Measurements from ENCODE around the gene SUMF1. TPM values are rescaled to one million over a fixed set of nuclear protein-coding genes. Genes with fewer than 3 reads are reported as not detected.

The SUMF1 gene
- polyA plus RNA-seq, 4 donors, result 46.8 to 55.1 (median 53.5) TPM

- no peak for DNase-seq (ENCODE audit: low read depth in 4 of 4, low spot score in 3 of 4)
Measured at GRCh38 chr3:4418156-4418555, 48.9 kb downstream of the SUMF1 start.

GRCh38 chr3:4417449-4417848, 49.6 kb downstream of the SUMF1 start:
- DNase-seq (ENCODE audit: low read depth in 4 of 4, low spot score in 3 of 4), result no peak

DNA sequence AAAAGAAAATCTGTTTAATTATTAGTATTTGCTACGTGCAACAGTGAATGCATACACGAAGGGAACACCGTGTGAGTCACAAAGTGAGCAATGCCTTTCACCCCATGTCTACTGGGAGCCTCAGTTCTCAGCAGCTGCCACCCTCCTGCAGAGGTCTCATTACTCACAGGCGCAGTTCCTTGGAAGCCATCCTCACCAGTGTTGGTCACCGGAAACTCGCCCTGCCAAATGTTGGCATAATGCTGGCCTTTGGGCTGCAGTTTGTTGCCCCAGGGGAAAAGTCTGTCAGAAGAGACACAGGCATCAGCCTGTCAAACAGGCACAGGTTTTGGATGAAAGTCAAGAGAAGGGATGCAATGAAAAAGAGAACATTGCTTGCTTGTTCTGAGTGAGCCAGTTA, 50.1 kb downstream of the SUMF1 start:
- DNase-seq (ENCODE audit: low read depth in 4 of 4, low spot score in 3 of 4), result no peak

DNA sequence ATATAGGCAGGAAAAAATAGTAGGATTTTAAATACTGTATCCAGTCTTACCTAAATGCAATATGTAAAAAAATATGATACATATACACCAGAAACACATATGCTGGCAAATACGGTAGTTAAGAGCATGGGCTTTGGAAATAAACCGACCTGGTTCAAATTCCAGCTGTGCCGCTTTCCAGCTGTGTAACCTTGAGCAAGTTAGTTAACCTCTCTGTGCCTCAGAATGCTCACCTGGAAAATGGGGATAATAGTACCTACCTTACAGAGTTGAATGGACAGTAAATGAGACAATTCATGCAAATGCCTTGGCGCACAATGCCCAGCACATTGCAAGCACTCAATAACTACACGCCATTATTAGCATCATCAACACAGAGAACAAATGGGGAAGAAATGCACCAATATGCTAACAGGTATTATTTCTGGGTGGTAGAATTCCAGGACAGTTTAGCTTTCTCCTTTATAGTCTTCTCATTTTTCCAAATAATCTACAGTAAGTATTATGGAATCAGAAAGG, 50.6 kb downstream of the SUMF1 start:
- DNase-seq (ENCODE audit: low read depth in 4 of 4, low spot score in 3 of 4), result no peak

- no peak for DNase-seq (ENCODE audit: low read depth in 4 of 4, low spot score in 3 of 4)
Measured at GRCh38 chr3:4413467-4413866, 53.6 kb downstream of the SUMF1 start.

GRCh38 chr3:4411833-4412232, 55.2 kb downstream of the SUMF1 start:
- no peak for DNase-seq (ENCODE audit: low read depth in 4 of 4, low spot score in 3 of 4)

DNA sequence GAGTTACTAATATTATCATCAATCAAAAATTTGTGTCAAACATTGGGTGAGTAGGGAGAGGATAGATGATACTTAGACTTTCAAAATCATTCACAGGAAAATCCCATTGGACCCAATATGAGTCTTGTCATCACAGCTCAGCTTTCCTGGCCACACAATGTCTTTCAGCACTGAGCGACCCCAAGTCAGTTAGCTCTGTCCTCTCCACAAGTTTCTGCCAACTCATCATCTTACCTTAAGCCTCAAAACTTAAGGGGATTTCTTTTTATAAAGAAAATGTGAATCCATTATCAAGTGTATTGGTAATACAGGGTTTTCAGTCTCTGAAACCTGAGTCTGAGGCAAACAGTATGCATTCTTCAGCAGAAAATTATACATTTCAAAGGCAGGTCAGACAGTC, 55.8 kb downstream of the SUMF1 start:
- DNase-seq (ENCODE audit: low read depth in 4 of 4, low spot score in 3 of 4), result no peak

DNA sequence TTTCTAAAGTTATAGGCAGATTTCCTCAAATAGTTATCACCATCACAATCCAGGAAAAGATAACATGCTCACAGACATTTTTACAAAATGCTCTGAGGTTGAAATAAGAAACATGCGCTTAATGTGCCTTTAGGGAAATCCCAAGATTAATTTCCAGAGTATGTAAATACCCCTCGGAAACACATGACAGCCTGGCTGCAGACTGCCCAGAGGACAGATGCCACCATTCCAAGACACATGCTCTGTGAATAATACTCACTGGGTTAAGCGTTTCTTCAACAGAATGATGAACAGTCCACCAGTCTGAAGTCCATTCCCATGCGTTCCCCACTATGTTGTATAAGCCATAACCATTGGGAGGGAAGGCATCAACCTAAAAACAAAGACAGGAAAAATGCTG, 56.5 kb downstream of the SUMF1 start:
- no peak for DNase-seq (ENCODE audit: low read depth in 4 of 4, low spot score in 3 of 4)

DNA sequence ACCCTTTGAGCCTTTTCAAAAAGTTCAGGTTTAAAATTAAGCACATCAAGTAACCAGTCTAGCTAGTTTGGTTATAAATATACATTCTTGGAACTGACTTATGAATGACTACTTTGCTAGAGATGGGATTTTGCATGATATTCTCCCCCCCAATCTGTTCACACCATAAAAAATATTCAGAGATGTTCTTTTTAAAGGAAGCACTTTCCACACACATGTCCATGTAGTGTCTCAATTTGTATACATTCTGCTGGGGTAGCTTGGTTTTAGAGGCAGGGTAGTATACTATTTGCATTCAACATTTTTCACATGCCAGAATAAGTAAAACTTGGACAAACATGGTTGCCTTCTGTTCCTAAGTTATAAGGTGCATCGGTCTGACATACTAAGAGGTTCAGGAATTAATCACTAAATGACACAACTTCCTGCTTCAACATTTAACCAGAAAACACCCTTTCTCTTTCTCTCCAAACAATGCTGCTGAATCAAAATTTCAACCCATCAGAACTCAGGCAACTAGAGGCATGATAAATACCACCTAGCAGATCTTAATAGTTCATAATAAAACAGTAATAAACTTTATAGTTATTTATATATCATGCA, 57.0 kb downstream of the SUMF1 start:
- no peak for DNase-seq (ENCODE audit: low read depth in 4 of 4, low spot score in 3 of 4)

DNA sequence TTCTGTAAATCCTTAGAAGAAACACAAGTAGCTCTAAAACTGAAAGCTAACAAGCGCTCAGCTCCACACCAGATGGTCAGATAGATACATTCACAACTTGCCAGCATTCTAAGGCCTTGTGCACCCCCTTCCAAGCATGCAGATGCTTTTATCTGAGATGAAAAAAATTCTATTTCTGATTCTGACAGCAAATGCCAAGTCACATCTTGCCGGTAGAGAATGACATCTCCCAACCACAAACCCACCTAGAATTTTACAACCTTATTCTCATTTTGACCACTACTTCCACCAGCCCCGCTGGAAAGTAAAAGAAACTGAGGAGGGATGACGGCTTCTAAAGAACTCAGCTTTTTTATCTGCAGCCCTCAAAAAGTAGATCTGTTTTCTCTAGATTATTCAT, 57.7 kb downstream of the SUMF1 start:
- DNase-seq (ENCODE audit: low read depth in 4 of 4, low spot score in 3 of 4), result no peak

DNA sequence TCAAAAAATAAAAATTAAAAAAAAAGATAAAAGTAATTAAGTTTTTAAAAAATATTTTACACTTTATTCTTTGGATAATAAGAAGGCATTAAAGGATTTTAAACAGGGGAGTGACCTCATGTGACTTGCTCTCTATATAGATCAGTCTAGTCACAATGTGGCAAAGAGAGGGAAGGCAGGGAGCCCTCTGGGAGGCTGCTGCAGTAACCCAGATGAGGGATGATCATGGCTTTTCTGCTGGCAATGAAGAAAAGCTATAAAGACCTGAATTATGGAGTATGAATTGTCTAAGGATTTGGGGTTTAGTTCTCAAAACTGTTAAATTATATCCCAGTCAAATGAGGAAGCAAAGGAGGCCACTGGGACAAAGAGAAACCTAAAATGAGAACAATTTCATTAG, 58.1 kb downstream of the SUMF1 start:
- DNase-seq (ENCODE audit: low read depth in 4 of 4, low spot score in 3 of 4), result no peak

DNA sequence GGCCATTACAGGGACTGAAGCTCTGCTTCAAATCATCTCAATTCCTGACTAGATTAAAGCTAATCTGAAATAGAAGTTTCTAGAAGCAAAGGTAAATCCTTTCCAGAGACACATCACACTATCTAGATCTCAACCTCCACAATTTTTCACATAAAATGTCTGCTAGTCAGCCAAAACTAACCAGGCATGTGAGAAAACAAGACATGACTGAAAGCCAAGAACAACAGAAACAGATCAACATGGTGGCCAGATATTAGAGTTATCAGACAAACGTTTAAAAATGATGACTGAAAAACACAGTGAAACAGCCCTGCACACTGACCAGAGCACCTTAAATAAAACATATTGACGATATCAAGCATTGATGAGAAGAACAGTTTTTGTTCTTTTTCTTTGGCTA, 59.1 kb downstream of the SUMF1 start:
- no peak for DNase-seq (ENCODE audit: low read depth in 4 of 4, low spot score in 3 of 4)

DNA sequence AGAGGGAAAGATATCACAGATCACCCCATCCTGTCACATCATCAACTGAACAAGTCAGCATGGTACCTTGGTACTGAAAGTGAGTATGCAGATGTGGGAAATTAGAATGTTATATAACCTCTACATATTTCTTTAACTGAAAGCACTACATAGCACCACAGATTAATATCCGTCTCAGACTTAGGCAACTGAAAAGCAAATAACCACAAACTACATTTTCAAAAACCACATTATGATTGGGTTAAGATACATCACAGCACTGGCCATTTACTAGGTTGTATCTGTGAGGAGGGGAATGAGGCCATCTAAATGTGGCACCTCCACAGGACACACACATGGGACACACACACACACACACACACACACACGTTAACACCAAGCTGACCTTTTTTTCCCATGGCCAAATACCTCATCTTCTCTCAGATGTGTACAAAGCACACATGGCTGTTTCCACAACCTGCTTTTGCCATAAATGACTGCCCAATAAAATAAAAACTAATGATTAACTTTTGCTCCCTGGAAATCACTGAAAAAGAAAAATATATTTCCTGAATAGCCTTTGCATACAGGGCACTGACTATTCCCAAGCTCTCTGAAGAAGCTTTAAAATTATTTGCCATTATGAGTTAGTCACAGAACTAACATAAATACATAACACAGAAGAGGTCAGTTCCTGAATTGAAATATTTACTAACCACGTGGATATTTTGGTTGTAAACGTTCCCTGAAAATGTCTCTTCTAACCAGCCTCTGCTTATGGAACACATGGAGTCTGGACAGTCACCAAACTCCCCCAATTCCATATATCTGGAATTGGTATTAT, 60.1 kb downstream of the SUMF1 start:
- DNase-seq (ENCODE audit: low read depth in 4 of 4, low spot score in 3 of 4), result peak in 1 of 4 donors; percentile 18

DNA sequence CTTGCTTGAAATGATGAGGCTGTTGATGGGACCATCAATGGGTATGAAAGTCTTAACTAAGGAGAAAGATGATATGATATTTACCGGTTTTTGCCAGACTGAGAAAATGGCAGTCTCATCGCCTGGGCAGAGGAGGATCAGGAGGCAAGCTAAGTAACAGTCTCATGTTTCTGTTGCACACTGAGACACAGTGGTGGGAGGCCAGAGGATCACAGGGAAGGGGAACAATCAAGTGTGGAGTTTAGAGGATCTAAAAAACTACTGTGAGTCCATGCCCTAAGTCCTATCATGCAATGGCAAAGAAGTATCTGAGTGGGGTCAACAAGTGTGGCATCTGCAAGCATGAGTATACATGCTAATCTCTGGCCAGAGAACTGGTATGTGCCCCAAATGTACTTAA, 62.2 kb downstream of the SUMF1 start:
- DNase-seq (ENCODE audit: low read depth in 4 of 4, low spot score in 3 of 4), result no peak

GRCh38 chr3:4401441-4401840, 65.6 kb downstream of the SUMF1 start:
- no peak for DNase-seq (ENCODE audit: low read depth in 4 of 4, low spot score in 3 of 4)

DNA sequence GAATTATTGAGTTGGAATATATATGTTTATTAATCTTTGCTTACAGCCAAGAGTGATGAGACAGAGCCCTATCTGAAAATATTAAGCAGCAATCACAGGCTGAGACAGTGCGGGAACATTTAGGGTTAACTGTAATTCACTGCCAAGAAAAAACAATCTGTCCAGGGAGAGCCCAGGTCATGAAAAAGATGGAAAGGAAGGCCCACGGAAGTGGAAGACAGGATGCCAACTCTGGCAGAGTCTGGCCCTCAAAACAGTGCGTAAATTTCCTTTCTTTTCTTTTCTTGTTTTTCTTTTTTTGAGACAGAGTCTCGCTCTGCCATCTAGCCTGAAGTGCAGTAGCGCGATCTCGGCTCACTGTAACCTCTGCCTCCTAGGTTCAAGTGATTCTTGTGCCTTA, 67.6 kb downstream of the SUMF1 start:
- no peak for DNase-seq (ENCODE audit: low read depth in 4 of 4, low spot score in 3 of 4)

GRCh38 chr3:4398941-4399245, 68.2 kb downstream of the SUMF1 start:
- DNase-seq (ENCODE audit: low read depth in 4 of 4, low spot score in 3 of 4), result peak in 3 of 4 donors; percentile 22 to 47 (median 39)

DNA sequence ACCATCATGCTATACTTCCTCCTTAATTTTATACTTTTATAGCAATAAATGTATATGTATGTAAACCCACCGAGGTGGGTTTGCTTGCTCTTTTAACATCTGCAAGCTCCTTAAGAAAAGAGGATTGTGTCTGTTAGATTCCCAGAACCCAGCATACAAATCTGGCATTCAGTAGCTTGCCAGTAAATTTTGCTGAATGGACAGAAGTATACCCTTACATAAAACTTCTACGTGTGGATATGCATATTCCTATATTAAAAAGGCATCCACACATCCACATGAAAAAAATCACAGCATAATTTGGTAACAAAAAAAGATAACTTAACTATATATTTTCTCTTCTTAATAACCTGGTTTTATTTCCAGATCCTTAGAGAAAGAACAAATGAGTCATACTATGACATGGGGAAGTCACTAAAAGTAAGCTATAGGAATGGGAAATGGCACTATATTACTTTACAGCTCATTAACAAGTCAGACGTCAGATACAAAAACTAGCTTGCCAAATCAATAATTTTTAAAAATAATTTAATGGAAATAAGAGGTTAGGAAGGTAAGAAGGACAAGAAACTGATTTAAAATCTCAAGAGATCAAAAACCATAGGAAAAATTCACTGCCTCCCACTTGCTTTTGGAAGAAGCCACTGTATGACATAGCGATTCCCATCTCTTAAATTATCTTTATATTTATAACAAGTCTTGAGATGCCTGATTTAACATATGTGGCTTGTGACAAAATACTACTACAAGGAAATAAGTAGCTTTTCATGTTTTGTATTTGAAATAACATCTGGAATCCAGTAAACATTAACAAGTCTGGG, 68.7 kb downstream of the SUMF1 start:
- no peak for DNase-seq (ENCODE audit: low read depth in 4 of 4, low spot score in 3 of 4)

DNA sequence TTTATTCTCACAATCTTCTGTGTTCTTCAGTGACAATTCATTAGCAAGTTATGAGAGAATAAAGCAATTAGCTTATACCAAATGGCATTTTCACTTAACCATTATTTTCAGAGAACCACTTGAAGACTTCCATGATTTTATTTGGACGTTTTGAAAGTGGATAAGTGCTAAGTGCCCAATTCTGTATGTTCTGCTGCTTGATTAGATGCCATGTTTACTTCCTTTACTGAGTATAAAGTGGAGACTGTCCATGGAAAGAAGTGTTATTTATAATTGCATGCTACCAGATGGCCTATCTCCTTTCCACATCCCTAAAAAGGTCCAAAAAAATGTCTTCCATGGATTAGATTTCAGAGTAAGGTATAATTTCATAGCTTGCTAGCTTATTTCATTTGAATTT, 69.6 kb downstream of the SUMF1 start:
- DNase-seq (ENCODE audit: low read depth in 4 of 4, low spot score in 3 of 4), result no peak

DNA sequence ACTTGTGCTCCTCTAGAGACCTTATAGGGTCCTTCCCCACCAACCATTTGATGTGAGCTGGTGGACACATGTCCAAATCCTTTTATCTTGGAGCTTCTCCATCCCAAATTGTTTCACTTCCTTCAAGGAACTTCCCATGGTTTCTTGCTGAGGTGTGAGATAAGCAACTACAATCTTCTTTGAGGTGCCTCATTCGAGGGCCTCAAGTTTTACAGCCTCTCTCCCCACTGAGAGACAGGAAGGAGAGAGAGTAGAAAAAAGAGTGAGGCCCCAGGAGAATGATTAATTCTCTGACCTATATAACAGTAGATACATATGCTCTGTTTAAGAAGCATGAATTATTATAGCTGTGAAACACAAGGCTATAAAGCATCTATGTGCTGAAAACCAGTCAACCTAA, 70.5 kb downstream of the SUMF1 start:
- no peak for DNase-seq (ENCODE audit: low read depth in 4 of 4, low spot score in 3 of 4)

DNA sequence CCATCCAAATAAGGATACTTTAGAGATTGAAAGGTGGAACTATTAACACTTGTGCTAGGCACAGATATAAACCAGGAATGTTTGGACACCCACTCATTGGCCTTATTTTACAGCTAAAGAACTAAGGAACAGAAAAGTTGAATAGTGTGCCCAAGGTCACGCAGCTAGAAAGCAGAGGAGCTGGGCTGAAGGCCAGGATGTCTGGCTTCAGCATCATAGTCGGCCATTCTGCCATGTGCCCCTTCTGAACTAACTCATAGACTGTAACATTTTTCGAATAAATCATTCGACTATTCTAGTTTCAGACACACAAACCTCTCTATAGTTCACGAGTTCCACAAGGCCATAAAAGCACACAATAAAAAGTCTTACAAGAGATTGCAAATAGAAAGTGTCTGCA, 71.1 kb downstream of the SUMF1 start:
- DNase-seq (ENCODE audit: low read depth in 4 of 4, low spot score in 3 of 4), result no peak

DNA sequence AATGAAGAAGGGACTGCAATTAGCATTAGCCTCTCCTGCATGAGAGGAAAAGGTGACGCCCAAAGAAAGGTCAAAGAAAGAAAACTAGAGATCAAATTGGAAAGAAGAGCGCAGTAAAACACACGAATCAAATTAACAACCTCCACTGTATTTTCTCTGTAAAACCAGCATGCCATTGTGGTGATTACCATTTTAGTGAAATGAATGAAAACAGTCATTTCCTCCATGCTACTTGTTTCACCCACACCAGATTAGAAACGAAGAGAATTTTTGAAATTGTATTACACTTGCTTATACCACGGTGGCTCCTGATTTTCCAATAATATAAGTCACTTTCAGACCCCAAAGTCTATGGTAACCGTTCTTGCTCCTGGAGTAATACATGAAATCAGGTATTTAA, 71.6 kb downstream of the SUMF1 start:
- DNase-seq (ENCODE audit: low read depth in 4 of 4, low spot score in 3 of 4), result no peak
